ENCODE data around the gene MTCH1.

MTCH1 gene

GRCh38 chr6:37018198-37019064 lies 32.4 kb upstream of the MTCH1 start:
- peak; percentile 93 for TF ChIP-seq CTCF (IDR thresholded peaks at IDR 0.05; ENCODE audit: low read depth, low read length)

GRCh38 chr6:37017606-37018197 lies 31.7 kb upstream of the MTCH1 start:
- Histone ChIP-seq H3K27me3 (no peaks in the 10 kb centered on the region), H3K4me1 (peaks cover 16% of the 10 kb centered on the region), H3K4me3 (ENCODE audit: low read depth, low read length) (no peak overlapping the region), H3K9me3 (no peaks in the 10 kb centered on the region), H3K36me3 (no peaks in the 10 kb centered on the region)
- peak; percentile 3; the same call in 1 of the 2 replicates for TF ChIP-seq CTCF (IDR thresholded peaks at IDR 0.05; ENCODE audit: low read depth, low read length)
- DNase-seq, result peak; percentile 32

More at GRCh38 chr6:37018198-37019064, 32.4 kb upstream of the MTCH1 start:
- Histone ChIP-seq H3K36me3 (no peaks in the 10 kb centered on the region), H3K4me3 (ENCODE audit: low read depth, low read length) (no peak overlapping the region), H3K27me3 (no peaks in the 10 kb centered on the region), H3K4me1 (peaks cover 16% of the 10 kb centered on the region), H3K9me3 (no peaks in the 10 kb centered on the region)
- peak; percentile 93 for DNase-seq

GRCh38 chr6:37016995-37017394 lies 31.0 kb upstream of the MTCH1 start:
- no peaks in the 10 kb centered on the region for H3K27me3 ChIP-seq
- H3K36me3 ChIP-seq, result no peaks in the 10 kb centered on the region
- no peak for DNase-seq
- H3K4me3 ChIP-seq (ENCODE audit: low read depth, low read length), result no peak overlapping the region
- TF ChIP-seq CTCF (IDR thresholded peaks at IDR 0.05; ENCODE audit: low read depth, low read length), result no peak
- H3K9me3 ChIP-seq, result no peaks in the 10 kb centered on the region
- H3K4me1 ChIP-seq, result peaks cover 16% of the 10 kb centered on the region

GRCh38 chr6:37015532-37015931 lies 29.5 kb upstream of the MTCH1 start:
- H3K4me3 ChIP-seq (ENCODE audit: low read depth, low read length), result no peak overlapping the region
- DNase-seq, result no peak
- H3K36me3 ChIP-seq, result no peaks in the 10 kb centered on the region
- no peak for TF ChIP-seq CTCF (IDR thresholded peaks at IDR 0.05; ENCODE audit: low read depth, low read length)
- no peaks in the 10 kb centered on the region for H3K27me3 ChIP-seq
- H3K9me3 ChIP-seq, result no peaks in the 10 kb centered on the region
- H3K4me1 ChIP-seq, result peaks cover 16% of the 10 kb centered on the region

GRCh38 chr6:37014667-37015066 lies 28.7 kb upstream of the MTCH1 start:
- H3K27me3 ChIP-seq, result no peaks in the 10 kb centered on the region
- no peak for TF ChIP-seq CTCF (IDR thresholded peaks at IDR 0.05; ENCODE audit: low read depth, low read length)
- no peaks in the 10 kb centered on the region for H3K36me3 ChIP-seq
- no peak overlapping the region for H3K4me3 ChIP-seq (ENCODE audit: low read depth, low read length)
- H3K4me1 ChIP-seq, result peaks cover 16% of the 10 kb centered on the region
- H3K9me3 ChIP-seq, result no peaks in the 10 kb centered on the region
- DNase-seq, result no peak

Measured in BE2C (cell line).